ENCODE results near the gene MTCL1. TPM values are rescaled to one million over a fixed set of nuclear protein-coding genes. Genes with fewer than 3 reads are reported as not detected.

The MTCL1 gene
- total and polyA plus RNA-seq, 9 of the 15 experiments (the other 6 are each of a cell fraction or from before 2014, with no cell fraction given) = 0.21 to 7.4 (median 3.7) TPM

DNA sequence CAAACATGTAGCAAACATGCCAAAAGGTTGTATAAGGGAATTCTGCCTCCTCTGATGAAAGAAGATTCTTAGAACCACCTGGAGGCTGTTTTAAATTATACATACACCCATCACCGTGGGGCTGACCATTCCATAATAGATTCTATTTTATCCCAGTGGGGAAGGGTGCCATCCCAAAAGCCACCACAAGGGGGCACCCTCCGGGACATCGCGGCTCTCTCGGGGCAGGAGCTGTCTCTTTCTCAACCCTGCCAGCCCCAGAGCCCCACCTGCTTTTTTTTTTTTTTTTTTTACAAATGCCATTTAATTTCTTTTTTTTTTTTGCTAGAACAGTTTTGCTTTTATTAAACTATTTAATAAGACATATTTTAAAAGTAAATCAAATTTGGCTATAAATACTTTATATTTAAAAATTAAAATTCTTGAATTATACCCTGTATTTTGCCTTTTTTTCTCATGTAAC lies 8.6 kb upstream of the MTCL1 start:
- ChIA-PET POLR2A (interaction anchor here (0.6 to 1.0 kb wide), 3 partner anchors 10 to 154 kb away, joined by 3 to 6 read pairs (median 4); no protein-coding TSS in a partner anchor), CTCF (ENCODE audit: low intra/inter-chr PET ratio) (interaction anchor here (0.6 to 1.0 kb wide), 7 partner anchors 193 to 407 kb away, joined by 3 to 14 read pairs (median 4); no protein-coding TSS in a partner anchor)
- FAIRE-seq (peak; percentile 78), DNase-seq (ENCODE audit: extremely low read depth in 1 of 4, low spot score in 3 of 4) (peak; percentile 74 to 90 (median 86)), ATAC-seq (peak; percentile 95)
- BruUV-seq (replicated peaks) = no TSS peak
- Histone ChIP-seq H3K9me3 (replicated peaks; ENCODE audit: control insufficient read depth, insufficient read depth, low read depth, low read length) (no peaks in the 10 kb centered on the region), H3K9ac (ENCODE audit: insufficient read depth in 1 of 2, low read depth in 2 of 2, low read length in 2 of 2) (no peak overlapping the region), H3K9me1 (ENCODE audit: control insufficient read depth, insufficient read depth, low read length) (no peaks in the 10 kb centered on the region), H3K27me3 (ENCODE audit: control insufficient read depth in 2 of 2, insufficient read depth in 2 of 2, low read length in 2 of 2) (no peaks in the 10 kb centered on the region), H3K27ac (ENCODE audit: extremely low read depth, low read depth, low read length) (no peak overlapping the region), H3K4me2 (ENCODE audit: insufficient read depth, low read length) (no peak overlapping the region), H3K36me3 (ENCODE audit: control insufficient read depth, insufficient read depth, low read length) (no peaks in the 10 kb centered on the region), H4K20me1 (replicated peaks; ENCODE audit: control insufficient read depth, insufficient read depth, low read length) (no peaks in the 10 kb centered on the region), H3K4me1 (replicated peaks in 1 of 2; ENCODE audit: control insufficient read depth in 2 of 2, insufficient read depth in 2 of 2, low read length in 2 of 2) (peaks cover 0 to 2% of the 10 kb centered on the region in 2 experiments; a peak in 1 of 5 replicates), H2AFZ (ENCODE audit: low read depth, low read length) (no peak overlapping the region), H3K79me2 (ENCODE audit: control insufficient read depth, insufficient read depth, low read length) (no peaks in the 10 kb centered on the region), H3K4me3 (no peak overlapping the region)
- WGBS (ENCODE audit: insufficient coverage, low coverage, missing lambda C conversion rate) = 0% methylated on average over 5 of the region's 5 CpGs
- intact Hi-C loops (cut with micrococcal nuclease) = loop anchor here (5.0 to 10.0 kb wide), 3 partner anchors 186 to 358 kb away; no protein-coding TSS in a partner anchor
- in situ Hi-C loops (cut with MboI) = no loop called here
- TF ChIP-seq JUND (IDR thresholded peaks at IDR 0.05; ENCODE audit: borderline replicate concordance, low read depth, low read length) (0 out of 2 replicates have a peak, but pooled peaks have one; percentile 5), JUND (tag; IDR thresholded peaks at IDR 0.05; ENCODE audit: borderline replicate concordance, low read depth, low read length) (peak; percentile 25; the same call in 1 of the 3 replicates), CEBPB (tag; IDR thresholded peaks at IDR 0.05) (peak; percentile 59; the same call in 1 of the 2 replicates), TAF1 (IDR thresholded peaks at IDR 0.05; ENCODE audit: control insufficient read depth, extremely low read depth, insufficient read depth, low read length, severe bottlenecking) (no peak), KDM1A (IDR thresholded peaks at IDR 0.05) (no peak), MAZ (CRISPR knock-in tag; conservative IDR thresholded peaks at IDR 0.05 in 1 of 2, IDR thresholded peaks at IDR 0.05 in 1 of 2) (0 out of 4 replicates have a peak, but pooled peaks of 1 of the 2 experiments have one; percentile 42), RCOR1 (IDR thresholded peaks at IDR 0.05; ENCODE audit: borderline replicate concordance in 1 of 2, low read depth in 2 of 2, low read length in 2 of 2) (peak in 1 of 2 experiments; percentile 32; a peak in 1 of 4 replicates), ZNF707 (CRISPR knock-in tag; conservative IDR thresholded peaks at IDR 0.05) (no peak), ZNF384 (IDR thresholded peaks at IDR 0.05; ENCODE audit: low read depth, low read length) (peak; percentile 96), U2AF1 (optimal IDR thresholded peaks at IDR 0.05; ENCODE audit: low read depth, low read length) (no peak), FOXP1 (CRISPR knock-in tag; IDR thresholded peaks at IDR 0.05) (no peak), SMC3 (conservative IDR thresholded peaks at IDR 0.05; ENCODE audit: insufficient read depth, low read depth, low read length) (peak; percentile 85), NFRKB (IDR thresholded peaks at IDR 0.05; ENCODE audit: low read depth) (no peak)
- TF ChIP-seq, protein P1, sequence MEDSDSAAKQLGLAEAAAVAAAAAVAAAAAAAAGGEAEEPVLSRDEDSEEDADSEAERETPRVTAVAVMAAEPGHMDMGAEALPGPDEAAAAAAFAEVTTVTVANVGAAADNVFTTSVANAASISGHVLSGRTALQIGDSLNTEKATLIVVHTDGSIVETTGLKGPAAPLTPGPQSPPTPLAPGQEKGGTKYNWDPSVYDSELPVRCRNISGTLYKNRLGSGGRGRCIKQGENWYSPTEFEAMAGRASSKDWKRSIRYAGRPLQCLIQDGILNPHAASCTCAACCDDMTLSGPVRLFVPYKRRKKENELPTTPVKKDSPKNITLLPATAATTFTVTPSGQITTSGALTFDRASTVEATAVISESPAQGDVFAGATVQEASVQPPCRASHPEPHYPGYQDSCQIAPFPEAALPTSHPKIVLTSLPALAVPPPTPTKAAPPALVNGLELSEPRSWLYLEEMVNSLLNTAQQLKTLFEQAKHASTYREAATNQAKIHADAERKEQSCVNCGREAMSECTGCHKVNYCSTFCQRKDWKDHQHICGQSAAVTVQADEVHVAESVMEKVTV (CRISPR knock-in tag; IDR thresholded peaks at IDR 0.05) = peak; percentile 35; the same call in 1 of the 2 replicates
- TF ChIP-seq, protein P2, sequence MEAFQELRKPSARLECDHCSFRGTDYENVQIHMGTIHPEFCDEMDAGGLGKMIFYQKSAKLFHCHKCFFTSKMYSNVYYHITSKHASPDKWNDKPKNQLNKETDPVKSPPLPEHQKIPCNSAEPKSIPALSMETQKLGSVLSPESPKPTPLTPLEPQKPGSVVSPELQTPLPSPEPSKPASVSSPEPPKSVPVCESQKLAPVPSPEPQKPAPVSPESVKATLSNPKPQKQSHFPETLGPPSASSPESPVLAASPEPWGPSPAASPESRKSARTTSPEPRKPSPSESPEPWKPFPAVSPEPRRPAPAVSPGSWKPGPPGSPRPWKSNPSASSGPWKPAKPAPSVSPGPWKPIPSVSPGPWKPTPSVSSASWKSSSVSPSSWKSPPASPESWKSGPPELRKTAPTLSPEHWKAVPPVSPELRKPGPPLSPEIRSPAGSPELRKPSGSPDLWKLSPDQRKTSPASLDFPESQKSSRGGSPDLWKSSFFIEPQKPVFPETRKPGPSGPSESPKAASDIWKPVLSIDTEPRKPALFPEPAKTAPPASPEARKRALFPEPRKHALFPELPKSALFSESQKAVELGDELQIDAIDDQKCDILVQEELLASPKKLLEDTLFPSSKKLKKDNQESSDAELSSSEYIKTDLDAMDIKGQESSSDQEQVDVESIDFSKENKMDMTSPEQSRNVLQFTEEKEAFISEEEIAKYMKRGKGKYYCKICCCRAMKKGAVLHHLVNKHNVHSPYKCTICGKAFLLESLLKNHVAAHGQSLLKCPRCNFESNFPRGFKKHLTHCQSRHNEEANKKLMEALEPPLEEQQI (IDR thresholded peaks at IDR 0.05) = no peak; the same call in 1 of the 2 replicates

Measured in K562 (cell line).